Activated CD4-positive, alpha-beta T cell treated with anti-CD3 and anti-CD28 coated beads, Interleukin-2, amount 50 U/mL, for 24 hours (primary cell): Measurements from ENCODE around the gene TLR5.

Experiments used
- DNase-seq, 2 donors: peaks; one replicate each; pipeline ENCODE4 v3.0.0-alpha.2; 2020; ENCODE audit warnings: low read depth in 1 of 2, low spot score in 1 of 2

The TLR5 gene

GRCh38 chr1:223147873-223148272 lies 4.8 kb upstream of the TLR5 start:
- DNase-seq, result no peak

- DNase-seq, result no peak
Measured at GRCh38 chr1:223147409-223147808, 4.4 kb upstream of the TLR5 start.

GRCh38 chr1:223146745-223147144 lies 3.7 kb upstream of the TLR5 start:
- no peak for DNase-seq

- no peak for DNase-seq
Measured at GRCh38 chr1:223144914-223145313, 1.9 kb upstream of the TLR5 start.

GRCh38 chr1:223144431-223144830 lies 1.4 kb upstream of the TLR5 start:
- DNase-seq, result no peak

- DNase-seq, result no peak
Measured at GRCh38 chr1:223143537-223144248, 645 bp upstream of the TLR5 start.

GRCh38 chr1:223142269-223142668 lies 779 bp downstream of the TLR5 start:
- no peak for DNase-seq

- DNase-seq, result no peak
Measured at GRCh38 chr1:223140611-223141405, 2.2 kb downstream of the TLR5 start.

- no peak for DNase-seq
Measured at GRCh38 chr1:223137455-223138085, 5.5 kb downstream of the TLR5 start.

GRCh38 chr1:223136086-223136485 lies 7.0 kb downstream of the TLR5 start:
- DNase-seq, result no peak

GRCh38 chr1:223135176-223135942 lies 7.7 kb downstream of the TLR5 start:
- no peak for DNase-seq

GRCh38 chr1:223133824-223134435 lies 9.1 kb downstream of the TLR5 start:
- peak; percentile 67 to 72 for DNase-seq

GRCh38 chr1:223133306-223133823 lies 9.7 kb downstream of the TLR5 start:
- DNase-seq, result no peak

GRCh38 chr1:223129229-223129901 lies 13.7 kb downstream of the TLR5 start:
- DNase-seq, result peak; percentile 51

- no peak for DNase-seq
Measured at GRCh38 chr1:223126741-223127140, 16.3 kb downstream of the TLR5 start.

GRCh38 chr1:223125766-223126165 lies 17.3 kb downstream of the TLR5 start:
- no peak for DNase-seq

GRCh38 chr1:223123011-223123610 lies 19.9 kb downstream of the TLR5 start:
- no peak for DNase-seq

GRCh38 chr1:223118418-223118817 lies 24.6 kb downstream of the TLR5 start:
- DNase-seq, result no peak

- DNase-seq, result no peak
Measured at GRCh38 chr1:223116950-223117349, 26.1 kb downstream of the TLR5 start.

GRCh38 chr1:223114871-223115270 lies 28.2 kb downstream of the TLR5 start:
- DNase-seq, result no peak
